Renal cortex interstitium (tissue), 11 donors: ENCODE results near the gene CNTNAP5. TPM values are rescaled to one million over a fixed set of nuclear protein-coding genes. Genes with fewer than 3 reads are reported as not detected.

ENCODE experiments used
- DNase-seq, 11 donors: peaks; one replicate each; pipeline ENCODE4 v3.0.0-alpha.2; 2013; ENCODE audit warnings: low read depth in 9 of 11, low spot score in 4 of 11; ENCODE audit errors: extremely low read depth in 1 of 11
- polyA plus RNA-seq, 3 donors: library from polyadenylated mRNA; unstranded; fragments of 120-200 nt; gene quantifications; one replicate each; pipeline ENCODE4 v1.2.1, GENCODE V29; 2013; ENCODE audit not compliant: insufficient read length in 3 of 3

Gene CNTNAP5
- polyA plus RNA-seq, 3 donors, result 0.03 to 0.04 TPM; not detected in 1

DNA sequence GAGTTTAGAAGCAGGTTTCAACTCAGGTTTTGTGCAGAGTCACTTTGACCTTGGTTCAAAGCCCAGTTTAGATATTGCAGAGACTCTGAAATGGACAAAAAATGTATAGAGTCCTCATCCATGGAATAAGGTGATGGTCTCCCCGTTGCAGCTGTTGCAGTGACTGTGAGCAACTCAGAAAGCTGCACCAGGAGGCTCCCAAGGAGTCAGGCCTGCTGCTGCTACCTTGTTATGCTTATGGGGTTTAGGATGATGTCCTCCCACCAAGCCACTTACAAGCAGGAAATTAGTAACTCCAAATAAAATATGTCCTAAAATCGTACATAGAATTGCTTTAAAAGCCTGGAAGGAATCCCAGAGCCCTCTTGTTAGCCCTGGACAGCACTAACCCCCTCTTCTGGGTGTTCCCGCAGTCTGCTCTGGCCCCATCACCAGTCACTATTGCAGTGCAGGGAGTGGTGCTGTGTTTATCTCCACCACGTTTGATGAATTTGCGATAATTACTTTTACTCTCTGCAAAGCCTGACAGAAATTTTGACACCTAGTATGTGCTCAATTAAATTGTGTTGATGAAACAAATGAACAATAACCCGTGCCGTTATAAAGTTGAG lies 189.0 kb downstream of the CNTNAP5 start:
- DNase-seq, result no peak

DNA sequence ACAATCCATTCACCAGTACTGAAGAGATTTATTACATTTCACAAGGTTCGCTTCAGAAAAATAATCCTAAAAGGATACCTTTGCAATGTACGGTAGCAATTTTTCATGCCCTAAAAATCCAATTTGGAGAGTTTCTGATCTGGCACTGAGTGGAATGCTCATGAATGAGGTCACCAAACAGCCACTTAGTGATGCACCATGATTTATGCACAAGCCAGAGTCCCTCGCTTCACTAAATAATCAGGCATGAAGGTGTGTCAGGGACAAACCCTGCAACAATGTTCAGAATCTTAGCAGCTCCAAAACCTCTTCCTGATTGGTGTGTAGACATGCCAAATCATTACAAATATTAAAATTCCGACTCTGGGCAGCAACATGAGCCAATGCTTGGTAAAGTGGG lies 221.1 kb downstream of the CNTNAP5 start:
- DNase-seq, result no peak

DNA sequence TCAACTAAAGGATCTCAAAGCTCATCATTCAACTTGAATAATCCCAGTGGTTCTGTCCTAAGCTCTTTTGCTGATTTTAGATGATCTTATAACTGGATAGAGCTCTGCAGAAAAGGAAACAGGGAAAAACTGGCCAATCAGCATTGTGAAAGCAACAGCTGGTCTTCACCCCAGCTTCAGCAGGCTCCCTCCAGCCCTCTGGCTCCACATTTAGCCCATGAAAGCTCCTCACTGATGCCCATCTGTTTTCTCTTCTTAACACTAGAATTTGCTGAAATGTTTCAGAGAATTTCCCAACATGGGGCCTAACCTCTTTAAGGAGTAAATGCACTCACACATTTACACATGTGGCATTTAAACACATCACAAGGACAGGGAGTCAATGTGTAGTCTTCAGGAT lies 223.3 kb downstream of the CNTNAP5 start:
- no peak for DNase-seq

DNA sequence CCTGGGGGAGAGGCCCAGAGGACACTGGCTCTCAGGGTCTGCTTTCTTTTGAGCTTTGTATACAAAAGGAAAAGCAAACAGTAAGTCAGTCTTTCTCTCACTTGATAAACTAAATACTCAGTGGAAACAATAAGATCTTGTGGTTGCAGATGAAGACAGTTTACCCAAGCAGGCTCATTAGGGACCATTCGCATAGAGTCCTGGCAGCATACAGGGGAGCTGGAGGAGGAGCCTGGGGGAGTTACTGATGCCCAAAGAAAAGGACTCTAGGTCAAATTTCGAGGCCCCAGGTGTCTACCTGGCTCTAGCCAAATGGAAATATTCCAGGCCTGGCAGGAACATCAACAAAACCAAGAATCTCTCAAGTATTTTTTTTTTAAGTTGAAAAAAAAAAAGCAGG lies 225.3 kb downstream of the CNTNAP5 start:
- DNase-seq, result no peak

DNA sequence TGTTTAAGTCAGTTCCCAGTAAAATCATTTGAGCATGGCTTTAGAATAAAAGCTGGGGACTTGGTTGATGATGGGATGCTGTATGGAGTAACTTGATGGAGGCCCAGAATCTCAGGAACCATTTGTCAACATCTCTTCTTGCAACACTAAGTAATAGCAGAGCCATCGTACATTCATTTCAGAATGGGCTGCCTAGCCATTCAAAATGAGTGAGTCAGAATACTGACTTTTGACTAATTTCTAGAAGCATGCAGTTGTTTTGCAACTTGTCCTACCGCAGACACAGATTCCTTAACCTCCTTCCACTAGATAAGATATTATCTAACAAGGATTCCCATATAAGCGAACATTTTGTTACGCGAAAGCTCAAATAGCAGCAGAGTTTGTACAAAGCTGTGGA lies 229.5 kb downstream of the CNTNAP5 start:
- no peak for DNase-seq

DNA sequence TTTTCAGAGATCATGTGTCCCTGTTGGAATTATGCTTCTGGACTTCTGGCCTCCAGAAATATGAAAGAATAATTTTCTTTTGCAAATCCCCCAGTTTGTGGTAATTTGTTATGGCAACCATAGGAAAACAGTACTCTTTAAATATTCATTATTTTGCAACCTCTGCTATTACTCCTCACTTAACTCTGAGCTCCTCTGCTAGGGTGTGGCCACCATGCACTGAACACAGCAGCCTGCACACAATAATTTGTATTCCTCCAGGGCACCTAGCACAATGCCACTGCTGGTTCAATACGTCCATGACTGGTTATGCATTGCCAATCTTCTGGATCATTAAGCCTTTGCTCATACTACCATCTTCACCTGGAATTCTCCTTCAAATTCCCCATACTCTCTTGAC lies 232.0 kb downstream of the CNTNAP5 start:
- DNase-seq, result no peak

DNA sequence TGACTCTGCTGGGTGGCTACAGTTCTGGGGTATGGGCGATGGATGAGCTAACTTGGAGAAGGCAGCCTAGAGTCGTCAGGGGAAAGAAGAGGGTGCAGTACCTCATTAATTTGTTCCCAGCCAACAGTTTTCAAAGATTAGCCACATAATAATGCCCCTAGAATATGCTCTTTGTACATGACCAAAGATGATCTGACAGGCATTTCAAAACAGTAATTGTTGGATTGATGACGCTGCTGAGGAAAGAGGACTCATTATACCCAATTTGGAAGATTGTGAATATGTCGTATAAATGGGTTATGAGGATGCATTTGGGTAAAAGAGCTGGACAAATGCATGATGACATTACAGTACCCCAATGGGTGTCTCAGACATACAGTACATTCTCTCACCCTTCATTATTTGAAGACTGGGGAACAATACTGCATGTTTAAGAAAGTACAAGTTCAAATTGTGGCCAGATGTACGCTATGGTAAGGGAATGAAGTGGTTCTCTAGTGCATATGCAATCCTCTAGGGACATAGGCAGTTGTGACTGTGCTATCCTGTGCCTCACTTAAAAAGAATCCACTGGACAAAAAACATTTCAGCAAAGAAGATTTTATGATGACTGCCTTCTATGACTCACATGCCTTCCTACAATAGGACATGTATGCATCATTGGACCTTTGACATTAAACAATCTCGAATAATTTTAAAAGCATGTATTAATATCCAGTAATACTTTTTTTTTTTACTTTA lies 233.2 kb downstream of the CNTNAP5 start:
- DNase-seq, result no peak

DNA sequence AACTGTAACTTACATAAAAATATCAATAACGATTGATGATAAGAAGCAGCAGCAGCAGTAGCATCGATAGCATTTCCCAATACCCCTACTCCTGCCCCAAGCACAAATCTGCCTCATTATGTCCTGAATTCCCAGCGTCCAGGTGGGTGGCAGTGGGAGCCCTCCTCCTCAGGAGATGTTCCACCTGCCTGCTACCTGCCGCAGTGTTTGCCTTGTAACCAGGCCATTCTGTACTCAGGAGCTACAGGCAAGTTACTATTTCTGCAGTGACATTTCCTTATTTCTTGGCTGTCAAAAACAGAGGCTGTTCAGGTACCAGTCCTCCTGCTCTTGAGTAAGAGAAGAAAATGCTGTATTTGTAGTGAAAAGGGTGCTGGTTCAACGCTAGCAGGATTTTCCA lies 236.4 kb downstream of the CNTNAP5 start:
- DNase-seq, result no peak

DNA sequence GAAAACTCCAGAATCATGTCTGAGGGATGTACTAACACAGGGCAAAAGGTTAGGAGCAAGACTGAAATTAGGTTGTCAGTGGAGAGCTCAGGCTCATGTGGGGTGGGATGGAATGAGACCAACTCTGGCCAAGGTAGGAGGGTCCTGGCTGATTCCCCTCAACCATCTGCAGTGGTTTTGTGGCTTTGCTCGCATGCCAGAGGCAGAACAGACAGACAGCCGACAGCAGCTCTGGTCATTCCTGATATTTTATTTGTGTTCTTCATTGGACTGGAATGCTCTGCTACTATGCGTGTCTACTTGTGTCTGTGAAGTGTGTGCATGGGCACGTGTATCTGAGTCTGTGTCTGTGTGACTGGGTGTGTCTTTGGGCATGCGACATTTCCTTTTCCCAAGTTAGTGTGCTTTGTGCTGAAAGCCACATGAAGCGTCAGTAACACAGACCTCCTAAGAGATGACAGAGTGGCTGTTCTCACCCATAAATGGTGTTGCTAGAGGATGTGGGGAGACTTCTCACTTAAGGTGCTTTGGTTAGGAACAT lies 239.5 kb downstream of the CNTNAP5 start:
- DNase-seq, result no peak

DNA sequence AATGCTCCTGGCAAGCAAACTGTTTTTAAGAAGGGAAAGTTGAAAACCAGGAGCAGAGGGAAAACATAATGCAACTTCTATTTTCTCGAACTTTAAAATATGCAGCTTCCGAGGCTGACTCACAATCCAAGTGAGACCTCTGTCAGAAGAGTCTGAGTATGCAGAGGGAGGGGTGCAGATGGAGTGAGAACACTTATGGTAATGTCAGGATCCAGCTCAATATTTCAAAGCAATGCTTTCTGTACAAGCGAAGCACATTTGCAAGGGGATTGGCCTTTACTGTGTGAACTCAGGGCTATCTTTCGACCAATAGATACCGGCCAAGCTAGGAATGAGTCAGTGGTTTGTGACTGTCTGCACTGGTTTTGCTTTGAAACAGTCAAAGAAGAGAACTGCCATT lies 242.7 kb downstream of the CNTNAP5 start:
- DNase-seq, result no peak

DNA sequence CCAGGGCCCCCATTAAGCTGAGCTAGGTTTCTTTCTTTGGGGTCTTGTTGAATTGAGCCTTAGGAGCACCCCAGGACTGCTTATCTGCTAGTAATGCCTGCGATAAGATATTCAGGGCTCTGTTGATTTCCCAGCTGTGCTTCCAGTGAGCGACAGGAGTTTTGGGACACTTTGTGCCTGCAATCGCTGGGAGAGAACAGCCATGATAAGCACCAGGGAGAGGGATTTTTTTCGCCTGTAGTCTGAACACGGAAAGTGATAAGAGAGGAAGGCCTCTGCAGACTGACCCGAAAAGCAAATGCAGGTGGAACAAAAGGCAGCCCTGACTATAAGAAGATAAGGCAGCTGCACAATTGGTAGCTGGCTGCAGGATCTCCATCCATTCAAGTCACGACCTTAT lies 244.3 kb downstream of the CNTNAP5 start:
- DNase-seq, result no peak

DNA sequence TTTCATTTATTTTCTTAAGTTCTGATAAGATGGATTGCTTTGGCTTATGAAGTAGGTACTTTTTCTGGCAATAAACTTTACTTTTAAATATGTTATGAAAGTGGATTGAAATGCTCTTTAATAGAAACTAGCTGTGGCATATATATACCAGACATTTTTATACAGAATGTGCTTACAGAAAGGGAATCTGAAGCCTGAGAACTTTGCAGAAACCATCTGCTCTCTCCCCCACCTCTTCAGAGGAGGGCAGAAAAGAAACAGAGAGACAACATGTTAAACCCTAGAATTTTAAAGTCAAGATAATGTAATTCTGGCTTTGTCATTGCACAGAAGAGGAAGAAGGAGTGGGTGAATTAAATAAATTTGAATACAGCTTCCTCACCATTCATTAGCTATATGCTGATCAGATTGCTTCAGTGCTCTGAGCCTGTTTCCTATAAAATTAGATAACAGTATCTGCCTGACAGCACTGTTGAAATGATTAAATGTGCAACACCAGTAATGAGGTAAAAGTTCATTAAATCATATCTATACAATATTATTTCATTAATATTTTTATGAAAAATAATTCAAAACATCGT lies 247.3 kb downstream of the CNTNAP5 start:
- no peak for DNase-seq

DNA sequence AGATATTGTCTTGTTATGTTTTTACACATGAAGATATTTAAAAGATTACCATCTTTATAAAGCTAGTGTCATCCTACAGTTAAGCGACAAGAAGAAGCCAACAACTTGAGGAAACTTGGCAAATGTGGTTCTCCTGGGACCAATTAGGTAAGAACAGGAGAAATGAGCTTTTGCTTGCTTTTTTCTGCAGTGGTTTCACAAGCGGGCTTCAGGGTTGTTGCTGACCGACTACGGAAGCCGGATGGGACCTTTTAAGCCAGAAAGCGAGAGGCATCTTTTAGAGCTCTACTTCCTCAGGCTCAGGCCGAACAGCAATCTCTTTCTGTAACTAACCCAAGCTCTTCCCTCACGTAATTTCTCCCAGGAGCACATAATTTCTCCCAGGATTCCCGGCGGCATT lies 256.5 kb downstream of the CNTNAP5 start:
- DNase-seq, result no peak

DNA sequence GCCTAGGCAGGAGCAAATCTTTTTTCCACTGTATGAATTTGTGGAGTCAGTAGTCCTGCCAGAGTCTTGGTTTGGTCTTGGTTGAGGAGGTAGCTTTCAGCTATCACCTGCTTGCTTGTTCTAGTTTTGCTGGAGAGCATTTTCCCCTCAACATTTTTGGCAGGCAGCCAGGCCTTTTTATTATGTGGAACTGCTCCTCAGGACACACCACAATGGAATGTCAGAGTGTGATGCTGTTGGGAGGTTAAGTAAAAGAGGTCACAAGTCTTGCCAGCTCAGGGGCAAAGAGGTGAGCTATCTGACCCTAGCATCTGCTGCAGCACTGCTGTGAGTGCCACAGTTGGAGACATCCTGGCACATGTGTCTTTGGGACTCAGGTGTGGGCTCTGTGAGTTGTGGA lies 258.0 kb downstream of the CNTNAP5 start:
- DNase-seq, result peak in 1 of 11 donors; percentile 2

DNA sequence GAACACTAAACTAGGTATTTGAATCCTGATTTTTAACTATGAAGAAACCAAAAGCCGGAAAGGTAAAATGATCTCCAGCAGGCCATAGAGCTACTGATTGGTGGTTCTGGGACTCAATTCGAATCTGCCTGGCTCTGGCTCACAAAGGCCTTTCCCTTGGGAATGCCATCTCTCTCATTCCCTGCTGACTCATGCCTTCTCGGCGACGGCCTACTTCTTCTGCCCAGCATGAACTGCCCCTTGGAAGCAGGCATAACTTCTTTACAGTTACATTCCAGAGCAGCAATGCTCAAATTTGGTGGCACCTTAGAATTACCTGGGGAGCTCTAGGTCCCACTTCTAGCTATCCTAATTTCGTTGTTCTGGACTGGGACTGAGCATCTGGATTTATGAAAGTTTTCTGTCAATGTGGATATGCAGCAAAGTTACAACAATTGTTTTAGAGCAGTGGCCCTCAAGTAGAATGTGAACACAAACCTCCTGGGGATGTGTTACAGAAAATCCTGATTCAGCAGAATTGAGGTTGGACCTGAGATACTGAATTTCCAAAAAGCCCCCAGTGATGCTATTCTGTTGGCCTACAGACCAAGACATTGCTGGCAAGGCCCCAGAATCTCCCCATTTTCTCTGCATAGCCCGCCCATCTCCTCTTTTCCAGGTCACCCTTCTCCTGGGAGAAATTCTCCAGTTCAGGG lies 261.1 kb downstream of the CNTNAP5 start:
- no peak for DNase-seq

DNA sequence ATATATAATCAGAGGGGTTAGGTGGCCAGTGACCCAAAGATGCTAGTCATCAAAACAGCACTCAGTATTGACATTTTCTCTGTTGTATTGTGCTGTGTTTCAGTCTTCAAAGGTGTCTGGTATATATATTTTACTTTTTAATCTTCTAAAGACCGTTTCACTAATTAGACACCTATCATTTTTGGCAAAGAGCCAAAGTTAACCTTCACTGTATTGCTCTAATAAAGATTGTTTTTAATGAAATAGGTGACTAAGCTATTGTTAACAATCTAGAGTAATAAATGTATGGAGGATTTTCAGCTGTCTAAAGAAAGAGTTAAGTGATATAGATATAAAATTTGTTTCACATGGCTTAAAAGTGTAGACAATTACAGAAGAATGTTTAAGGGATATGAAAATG lies 264.0 kb downstream of the CNTNAP5 start:
- no peak for DNase-seq

DNA sequence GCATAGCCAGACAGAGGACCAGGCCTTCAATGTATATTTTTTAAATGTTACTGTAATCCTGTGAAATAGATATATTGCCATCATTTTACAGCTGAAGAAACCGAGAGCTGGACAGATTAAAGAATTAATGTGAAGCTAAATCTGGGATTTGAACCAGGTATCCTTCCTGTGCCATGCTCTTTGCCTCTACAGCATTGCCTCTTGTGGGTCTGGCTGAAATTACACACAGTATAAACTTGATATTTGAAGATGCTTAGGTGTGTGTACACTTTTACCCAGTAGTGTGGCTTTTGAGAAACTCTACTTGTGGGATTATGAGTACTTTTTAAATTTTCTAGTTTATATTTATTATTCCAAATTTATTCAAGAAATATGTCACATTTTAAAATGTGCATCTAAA lies 264.5 kb downstream of the CNTNAP5 start:
- DNase-seq, result no peak

DNA sequence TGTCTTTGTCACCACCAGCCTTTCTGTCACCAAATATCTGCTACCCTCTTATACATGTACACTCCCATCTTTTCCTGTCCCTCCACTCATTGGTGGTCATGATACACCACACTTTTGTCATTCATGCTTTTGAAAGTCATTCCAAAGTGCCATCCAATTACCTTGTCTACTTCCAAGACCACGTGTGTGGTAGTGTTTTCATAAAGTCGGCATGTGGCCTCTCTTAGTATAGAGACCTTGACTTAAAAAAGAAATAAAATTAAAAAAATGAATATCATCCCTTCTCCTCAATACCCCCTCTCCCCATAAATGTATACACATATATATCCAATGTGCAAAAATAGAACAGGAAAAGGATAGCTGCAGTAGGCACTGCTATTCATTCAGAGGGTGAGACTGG lies 271.4 kb downstream of the CNTNAP5 start:
- DNase-seq, result no peak

DNA sequence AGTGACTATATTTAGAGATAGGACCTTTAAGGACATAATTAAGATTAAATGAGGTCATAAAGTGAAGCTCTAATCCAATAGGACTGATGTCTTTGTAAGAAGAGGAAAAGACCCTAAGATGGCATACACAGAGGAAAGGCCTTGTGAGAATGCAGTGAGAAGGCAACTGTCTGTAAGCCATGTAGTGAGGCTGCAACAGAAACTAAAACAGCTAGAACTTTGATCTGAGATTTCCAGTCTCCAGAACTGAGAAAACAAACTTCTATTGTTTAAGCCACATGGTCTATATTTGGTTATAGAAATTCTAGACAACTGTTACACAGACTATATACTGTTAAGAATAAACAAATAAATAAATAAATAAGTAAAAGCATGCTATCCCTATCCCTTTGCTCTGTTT lies 276.8 kb downstream of the CNTNAP5 start:
- no peak for DNase-seq
